GM19463 (cell line): Measurements from ENCODE around the gene SIPA1L3.

Experiments
- ATAC-seq: cut with Tn5 transposase; IDR thresholded peaks from one replicate; pipeline ENCODE4 v1.9.1; 2021; ENCODE audit warnings: mild to moderate bottlenecking, moderate library complexity; ENCODE audit not compliant: unreplicated experiment

The SIPA1L3 gene

DNA sequence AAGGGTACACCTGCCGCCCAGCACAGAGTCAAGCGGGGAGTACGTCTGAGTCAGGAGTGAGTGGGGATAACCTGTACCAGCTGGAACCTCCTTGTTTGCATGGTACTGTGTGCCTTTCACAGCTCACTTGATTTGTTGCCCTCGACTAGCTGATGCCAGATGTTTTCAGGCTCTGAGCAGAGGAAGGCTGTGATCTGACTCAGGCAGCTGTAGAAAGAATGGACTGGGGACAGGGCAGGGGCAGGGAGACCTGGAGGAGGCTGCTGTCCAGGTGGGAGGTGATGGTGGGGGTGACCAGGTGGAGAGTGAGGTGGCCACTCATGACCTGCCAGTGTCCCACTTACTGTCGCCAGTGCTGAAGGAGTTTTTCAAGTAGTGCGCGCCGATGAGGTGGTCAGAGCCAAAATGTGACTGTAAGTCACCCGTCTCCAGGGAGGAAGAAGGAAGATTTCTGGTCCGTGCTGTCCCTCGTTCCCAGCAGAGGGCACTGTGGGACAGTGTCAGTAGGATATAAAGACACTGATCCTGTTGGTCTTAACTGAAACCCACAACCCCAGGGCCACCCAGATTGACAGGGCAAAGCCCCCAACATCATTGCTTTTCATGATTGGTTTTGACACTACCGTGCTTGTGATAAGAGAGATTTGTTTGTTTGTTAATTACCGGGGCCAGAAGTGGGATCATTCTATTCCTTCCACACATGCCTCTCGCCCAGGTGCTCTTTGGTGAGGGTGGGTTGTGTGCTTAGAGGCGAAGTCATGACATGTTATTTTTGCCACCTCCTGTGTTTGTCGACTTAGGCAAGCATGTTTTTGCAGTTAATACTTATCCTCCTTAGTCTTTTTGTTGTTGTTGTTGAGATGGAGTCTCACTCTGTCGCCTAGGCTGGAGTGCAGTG, 188.7 kb downstream of the SIPA1L3 start:
- ATAC-seq, result no peak

DNA sequence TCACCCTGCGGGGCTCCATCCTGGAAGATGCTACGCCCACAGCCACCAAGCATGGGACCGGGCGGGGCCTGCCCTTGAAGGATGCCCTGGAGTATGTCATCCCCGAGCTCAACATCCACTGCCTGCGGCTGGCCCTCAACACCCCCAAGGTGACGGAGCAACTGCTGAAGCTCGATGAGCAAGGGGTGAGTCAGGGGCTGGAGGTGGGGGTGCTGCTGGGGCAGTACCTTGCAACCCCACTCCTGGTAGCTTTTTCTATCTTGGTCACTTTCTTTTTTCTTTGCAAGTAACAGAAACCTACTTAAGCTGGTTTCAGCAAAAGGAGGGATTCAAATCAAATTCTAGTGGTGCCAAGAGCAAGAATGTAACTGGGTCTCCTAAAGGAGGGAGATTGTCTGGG, 193.0 kb downstream of the SIPA1L3 start:
- no peak for ATAC-seq

DNA sequence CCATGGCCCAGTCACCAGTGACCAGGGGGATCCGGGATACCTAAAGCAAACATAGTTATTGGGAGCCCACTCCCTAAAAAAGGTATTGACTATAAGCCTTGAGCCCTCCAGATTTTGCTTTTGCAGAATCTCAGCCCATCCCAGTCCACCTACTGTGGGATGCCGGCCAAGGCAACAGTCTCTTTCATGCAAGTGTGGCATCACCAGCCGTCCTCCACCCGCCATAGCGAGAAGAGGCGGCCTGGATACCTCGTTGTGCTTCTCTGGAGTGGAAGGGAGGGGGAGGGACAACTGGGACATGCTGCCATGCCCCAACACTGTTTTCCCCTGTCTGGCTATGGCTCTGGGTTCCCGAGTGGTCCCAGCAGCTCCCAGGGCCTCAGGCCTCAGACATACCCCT, 193.6 kb downstream of the SIPA1L3 start:
- no peak for ATAC-seq

DNA sequence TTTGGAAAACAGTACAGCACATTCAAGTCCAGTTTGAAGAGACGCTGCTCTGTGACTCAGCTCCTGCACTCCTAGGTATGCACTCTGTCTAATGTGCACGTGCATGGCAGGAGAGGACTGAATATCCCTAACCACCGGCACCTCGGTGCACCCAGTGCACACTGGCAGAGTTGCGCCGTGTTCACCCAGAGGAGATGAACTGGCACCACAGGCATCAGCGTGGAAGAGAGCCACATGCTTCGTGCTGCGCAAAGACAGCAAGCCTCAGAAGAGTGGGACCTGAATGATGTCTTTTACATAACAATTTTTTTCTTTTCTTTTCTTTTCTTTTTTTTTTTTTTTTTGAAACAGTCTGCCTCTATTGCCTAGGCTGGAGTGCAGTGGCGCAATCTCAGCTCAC, 194.7 kb downstream of the SIPA1L3 start:
- no peak for ATAC-seq

DNA sequence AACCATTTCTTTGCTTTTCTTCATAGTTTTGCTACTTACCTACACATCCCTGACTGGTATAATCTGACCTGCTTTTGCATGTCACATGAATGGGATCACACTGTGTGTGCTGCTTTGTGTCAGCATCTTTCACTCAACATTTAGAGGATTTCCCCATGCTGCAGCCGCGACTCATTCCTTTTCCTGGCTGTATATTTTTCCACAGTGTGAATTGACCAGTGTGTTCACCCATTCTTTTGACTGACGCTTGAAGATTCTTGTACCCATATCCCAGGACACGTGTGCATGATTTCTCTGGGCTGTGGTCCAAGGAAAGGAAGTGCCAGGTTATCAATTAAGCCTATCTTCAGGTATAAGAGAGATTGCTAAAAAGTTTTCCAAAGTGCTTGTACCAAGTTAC, 198.6 kb downstream of the SIPA1L3 start:
- no peak for ATAC-seq

DNA sequence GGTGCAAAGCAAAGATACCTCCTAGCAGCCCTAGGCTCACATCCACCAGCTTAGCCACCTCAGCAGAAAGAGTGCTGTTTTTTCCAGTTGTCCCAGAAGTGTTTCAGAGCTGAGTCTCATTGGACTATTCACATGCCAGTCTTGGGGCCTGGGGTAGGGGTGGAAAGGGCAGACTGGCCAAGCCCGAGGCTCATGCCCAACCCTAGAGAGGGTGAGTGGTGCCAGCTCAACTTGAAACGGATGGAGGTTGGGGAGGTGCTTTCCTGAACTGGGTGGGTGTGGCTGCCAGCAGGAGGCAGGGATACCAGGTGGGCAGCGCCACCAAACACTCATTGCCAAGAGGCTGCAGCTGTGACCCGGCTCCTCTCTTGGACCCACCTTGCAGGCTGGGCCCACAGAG, 200.1 kb downstream of the SIPA1L3 start:
- ATAC-seq, result no peak

DNA sequence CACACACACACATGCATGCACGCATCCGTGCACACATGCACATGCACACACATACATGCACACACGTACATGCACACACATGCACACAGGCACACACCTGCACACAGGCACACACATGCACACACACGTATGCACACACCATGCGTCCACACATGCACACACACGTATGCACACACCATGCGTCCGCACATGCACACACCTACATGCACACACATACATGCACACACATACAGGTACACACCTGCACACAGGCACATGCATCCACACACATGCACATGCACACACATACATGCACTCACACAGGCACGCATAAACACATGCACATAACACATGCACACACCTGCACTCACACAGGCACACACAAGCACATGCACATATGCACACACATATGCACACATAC, 204.9 kb downstream of the SIPA1L3 start:
- no peak for ATAC-seq

DNA sequence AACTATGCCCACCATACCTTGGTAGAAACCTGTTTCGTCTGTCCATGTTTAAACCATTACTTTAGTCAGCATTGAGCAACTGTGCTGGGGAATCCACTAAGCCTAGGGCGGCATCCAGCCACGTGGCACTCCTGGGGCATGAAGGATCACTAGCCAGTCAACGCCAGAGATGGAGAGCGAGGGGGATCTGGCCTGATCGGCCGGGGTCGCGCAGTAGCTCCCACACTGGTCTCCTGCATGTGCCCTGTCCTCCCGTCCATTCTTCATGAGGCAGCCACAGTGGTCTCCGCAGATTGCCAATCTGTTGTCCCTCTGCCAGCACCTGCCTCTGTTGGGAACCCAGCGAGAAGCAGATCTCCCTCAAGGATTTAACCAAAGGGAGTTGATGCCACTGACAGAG, 207.6 kb downstream of the SIPA1L3 start:
- ATAC-seq, result no peak

DNA sequence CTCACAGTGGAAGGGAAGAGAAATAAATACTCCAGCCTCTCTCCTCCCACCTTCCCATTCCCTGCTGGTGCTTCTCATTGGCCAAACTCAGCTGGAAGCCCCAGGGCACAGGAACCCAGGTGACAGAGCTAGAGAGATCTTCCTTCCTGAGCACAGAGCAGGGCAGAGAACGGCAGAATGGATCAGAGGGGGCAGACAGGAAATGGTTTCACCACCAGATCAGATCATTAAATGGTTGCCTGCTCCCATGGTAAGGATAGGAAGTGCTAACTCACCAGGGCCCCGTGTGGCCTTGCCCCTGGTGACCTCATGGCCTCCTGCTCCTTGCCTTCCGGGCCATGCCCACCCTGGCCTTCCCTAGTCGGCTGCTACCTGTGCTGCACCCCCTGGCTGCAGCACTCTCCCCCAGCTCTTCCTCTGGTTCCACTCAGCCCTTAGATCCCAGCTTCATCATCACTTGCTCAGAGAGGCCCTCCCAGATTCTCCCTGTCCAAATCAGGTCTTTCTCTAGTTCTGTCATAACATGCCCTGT, 208.3 kb downstream of the SIPA1L3 start:
- no peak for ATAC-seq

DNA sequence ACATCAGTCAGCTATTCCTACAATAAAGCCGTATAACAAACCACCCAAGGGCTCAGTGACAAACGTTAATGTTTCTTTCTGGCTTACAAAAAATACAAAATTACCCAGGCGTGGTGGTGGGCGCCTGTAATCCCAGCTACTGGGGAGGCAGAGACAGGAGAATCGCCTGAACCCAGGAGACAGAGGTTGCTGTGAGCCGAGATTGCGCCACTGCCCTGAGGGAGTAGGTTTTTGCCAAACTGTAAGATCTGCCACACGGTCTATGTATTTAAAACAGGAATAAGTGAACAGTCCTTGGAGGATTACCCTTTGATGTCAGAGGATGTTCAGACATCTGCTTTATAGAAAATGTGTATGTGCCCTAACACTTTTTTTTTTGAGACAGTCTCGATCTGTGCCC, 211.2 kb downstream of the SIPA1L3 start:
- no peak for ATAC-seq

DNA sequence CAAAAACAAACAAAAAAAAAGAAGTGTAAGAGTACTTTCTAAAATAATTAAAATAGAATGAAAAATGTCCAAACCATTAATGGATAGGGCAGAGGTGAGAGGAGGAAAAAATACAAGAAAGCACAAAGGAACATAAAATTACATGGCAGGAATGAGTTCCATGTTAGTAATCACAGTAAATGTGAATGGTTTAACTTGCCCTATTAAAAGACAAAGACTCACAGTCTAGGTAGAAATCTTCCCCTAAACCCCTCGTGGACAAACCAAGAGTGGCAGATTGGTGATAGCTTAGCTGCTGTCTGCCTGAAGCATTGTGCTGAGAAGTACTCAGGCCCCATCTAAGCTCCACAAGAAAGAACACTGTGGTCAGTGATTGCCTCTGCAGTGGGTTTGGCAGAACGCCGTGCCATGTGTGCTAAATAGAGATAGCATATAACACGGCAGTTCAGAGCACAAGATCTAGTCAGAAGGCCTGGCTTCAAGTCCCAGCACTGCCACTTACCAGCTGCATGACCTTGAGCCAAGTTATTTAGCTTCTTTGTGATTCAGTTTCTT, 213.5 kb downstream of the SIPA1L3 start:
- ATAC-seq, result no peak

DNA sequence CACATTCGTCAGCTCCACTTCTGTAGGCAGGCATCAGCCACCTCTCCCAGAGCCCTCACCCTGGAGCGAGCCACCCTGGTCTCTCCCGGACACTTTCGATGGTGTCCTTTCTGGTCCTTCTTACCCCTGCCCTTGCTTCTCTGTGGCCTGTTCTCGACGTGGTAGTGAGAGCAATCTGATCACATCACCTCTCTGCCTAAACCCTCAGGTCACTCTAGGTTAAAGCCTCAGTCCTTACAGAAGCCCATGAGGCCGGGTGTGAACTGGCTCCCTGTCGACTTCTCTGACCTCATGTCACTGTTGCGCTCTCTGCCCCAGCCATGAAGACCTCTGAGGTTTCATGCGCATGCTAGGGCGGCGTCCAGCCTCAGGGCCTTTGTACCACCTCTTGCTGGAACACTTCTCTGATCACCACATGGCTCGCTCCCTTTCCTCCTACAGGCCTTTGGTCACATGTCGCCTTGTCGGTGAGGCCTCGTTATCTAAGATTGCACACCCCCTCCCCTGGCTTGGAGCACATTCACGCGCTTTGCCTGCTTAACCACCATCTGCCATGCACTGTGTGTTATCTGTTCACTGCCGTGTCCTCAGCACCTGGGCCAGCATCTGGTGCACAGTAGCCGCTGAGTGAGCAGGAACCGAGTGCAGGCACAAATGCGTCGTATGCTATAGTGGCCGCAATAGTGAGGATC, 215.5 kb downstream of the SIPA1L3 start:
- ATAC-seq, result no peak

DNA sequence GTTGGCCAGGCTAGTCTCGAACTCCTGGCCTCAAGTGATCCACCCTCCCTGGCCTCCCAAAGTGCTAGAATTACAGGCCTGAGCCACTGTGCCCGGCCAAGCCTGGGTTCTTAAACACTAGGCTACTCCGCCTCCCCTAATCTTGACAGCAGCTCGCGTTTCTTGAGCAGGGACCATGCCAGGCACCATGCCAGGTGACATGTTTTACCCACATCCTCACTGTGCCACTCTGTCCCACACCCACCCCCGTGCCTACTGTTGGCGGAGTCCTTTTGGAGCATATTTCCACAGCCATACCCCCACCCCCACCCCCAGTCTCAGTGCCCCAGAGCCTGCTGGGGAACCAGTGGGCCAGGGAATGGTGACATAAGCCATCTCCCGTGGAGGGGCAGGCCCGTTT, 218.2 kb downstream of the SIPA1L3 start:
- ATAC-seq, result no peak

DNA sequence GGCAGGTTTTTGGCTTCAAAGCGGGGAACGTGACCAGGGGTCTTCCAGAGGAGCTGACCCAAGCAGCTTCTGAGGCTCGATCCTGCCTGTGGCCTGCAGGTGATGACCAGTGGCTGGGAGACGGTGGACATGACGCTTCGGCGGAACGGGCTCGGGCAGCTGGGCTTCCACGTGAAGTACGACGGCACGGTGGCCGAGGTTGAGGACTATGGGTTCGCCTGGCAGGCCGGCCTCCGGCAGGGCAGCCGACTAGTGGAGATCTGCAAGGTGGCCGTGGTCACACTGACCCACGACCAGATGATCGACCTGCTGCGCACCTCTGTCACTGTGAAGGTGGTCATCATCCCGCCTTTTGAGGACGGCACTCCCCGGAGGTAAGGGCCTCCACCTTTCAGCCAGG, 223.4 kb downstream of the SIPA1L3 start:
- ATAC-seq, result no peak

DNA sequence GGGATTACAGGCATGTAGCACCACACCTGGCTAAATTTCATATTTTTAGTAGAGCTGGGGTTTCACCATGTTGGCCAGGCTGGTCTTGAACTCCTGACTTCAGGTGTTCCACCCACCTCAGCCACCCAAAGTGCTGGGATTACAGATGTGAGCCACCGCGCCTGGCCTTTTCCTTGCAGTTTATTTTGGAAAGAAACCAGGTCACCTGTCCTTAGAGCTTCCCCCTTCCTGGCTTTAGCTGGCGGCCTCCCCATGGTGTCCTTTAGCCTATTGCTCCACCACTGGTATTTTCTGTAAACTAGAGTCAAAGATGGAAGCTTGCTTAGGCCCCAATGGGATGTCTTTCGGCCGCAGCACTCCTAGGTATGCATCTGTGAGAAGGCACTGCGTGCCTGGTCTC, 225.8 kb downstream of the SIPA1L3 start:
- ATAC-seq, result no peak

DNA sequence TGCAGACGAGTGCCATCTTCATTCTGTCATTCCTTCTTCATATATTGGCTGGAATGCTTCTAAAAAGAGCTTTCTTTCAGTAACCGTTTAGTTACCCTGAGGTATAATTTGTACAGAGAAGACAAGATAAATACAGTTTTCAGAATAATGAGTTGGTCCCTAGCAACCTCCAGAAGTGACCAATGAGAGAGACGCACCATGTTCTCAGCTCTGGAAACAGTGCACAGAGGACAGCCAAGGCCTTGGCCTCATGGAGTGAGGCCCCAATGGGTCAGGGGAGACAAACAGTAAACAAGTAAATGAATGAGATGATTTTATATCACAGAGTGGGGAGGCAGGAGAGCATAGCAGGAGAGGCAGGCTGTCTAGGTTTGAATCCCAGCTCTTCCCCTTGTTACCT, 226.3 kb downstream of the SIPA1L3 start:
- no peak for ATAC-seq

DNA sequence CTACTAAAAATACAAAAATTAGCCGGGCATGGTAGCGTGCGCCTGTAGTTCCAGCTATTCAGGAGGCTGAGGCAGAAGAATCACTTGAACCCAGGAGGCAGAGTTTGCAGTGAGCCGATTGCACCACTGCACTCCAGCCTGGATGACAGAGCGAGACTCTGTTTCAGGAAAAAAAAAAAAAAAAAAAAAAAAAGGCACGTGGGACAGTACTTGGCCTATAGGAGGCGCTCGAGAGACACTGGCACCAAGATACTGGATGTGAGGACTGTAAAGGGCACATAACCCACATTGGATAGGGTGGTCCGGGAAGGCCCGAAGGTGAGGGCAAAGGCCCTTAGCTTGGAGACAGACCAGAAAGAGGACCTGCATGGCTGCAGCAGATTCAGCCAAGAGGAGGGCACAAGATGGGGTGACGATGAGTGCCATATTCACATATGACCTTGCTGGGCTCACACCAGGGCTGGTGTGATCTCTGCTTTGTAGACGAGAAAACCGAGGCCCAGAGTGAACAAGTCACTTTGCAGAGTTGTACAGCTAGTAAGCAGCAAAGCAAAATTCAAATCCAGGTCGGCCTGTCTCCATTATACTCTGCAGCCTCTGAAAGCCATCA, 227.6 kb downstream of the SIPA1L3 start:
- no peak for ATAC-seq

DNA sequence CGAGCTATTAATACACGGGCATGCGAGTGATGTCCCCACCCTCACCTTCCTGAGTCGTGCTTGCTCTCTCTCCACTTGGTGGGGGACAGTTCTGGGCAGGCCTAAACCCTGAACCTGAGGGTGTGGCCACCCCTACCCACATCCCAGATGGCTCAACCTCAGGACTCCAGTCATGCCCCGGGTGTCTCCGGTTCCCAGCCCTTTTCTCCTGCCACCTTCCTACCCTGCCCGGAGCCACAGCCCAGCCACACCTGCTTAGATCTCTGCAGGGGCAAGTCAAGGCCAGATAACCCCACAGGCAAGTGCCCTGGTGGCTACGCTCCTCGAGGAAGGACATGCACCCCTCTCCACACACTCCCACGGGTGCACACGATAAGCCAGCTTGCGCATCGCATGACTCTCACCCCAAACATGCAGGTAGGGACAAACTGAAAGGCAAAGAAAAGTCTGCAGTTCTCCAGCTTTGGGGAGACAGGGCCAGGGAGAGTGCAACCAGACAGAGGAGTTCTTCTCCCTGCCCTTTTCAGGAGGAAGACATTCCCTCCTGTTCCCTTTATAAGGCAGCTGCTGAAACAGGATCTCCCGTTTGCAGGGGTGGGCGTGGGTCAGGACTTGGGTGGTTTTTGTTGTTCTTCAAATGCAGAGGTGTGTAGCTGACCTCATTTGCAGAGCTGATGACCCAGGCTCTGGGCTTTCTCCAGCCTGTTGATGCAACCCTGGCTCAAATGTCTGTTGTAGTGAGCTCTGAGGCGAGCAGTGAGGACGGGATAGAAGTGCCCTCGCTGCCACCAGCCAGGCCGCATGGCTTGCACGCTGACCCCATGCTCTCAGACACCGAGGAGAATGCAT, 228.4 kb downstream of the SIPA1L3 start:
- ATAC-seq, result no peak

DNA sequence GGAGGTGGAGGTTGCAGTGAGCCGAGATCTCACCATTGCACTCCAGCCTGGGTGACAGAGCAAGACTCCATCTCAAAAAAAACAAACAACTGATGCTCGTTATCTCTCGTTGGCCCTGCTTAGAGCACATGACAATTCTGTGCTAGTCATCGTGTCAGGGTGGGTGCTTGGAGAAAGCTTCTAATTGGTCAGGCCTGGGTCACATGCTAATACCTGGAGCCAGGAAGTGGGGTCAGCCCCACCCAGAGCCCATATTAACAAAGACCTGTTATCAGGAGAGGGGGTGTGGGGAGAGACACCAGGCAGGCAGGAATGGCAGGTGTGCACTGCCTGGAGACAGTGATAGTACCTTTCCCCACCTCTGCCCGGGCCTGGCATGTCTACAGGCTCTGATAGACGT, 232.1 kb downstream of the SIPA1L3 start:
- no peak for ATAC-seq

DNA sequence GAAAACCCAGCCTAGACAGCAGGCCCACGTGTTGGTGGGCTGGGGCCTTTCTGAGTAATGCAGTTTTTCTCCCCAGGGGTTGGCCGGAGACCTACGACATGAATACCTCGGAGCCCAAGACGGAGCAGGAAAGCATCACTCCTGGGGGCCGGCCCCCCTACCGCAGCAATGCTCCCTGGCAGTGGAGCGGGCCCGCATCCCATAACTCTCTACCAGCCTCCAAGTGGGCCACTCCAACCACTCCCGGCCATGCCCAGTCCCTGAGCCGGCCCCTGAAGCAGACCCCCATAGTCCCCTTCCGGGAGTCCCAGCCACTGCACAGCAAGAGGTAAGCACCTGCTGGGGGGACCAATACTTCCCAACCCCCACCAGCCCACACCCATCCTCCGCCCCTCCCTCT, 234.1 kb downstream of the SIPA1L3 start:
- no peak for ATAC-seq
